Activated CD4-positive, alpha-beta T cell treated with anti-CD3 and anti-CD28 coated beads, Interleukin-2, amount 50 U/mL, for 16 hours (primary cell): ENCODE measurements around the gene BMX.

ENCODE experiments used
- DNase-seq: peaks from one replicate; pipeline ENCODE4 v3.0.0-alpha.2; 2020

Gene BMX

DNA sequence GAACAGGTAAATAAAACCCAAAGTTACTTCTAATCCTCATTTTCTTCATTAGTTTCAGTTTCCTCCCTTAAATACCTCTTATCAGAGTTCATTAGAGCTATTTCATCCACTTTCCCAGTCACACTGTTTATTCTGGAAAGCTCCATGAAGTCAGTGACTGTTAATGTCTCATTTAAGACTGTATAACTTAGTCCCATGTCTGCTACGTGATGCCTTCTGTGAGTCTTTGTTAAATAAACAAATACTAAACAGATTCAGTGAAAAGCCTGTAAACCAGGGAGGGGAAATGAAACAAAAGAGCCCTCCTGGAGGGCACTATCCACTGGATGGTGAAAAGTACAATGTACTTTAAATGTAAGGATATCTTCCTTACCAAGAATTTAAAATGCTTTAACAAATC is 75.4 kb downstream of the BMX start:
- no peak for DNase-seq

DNA sequence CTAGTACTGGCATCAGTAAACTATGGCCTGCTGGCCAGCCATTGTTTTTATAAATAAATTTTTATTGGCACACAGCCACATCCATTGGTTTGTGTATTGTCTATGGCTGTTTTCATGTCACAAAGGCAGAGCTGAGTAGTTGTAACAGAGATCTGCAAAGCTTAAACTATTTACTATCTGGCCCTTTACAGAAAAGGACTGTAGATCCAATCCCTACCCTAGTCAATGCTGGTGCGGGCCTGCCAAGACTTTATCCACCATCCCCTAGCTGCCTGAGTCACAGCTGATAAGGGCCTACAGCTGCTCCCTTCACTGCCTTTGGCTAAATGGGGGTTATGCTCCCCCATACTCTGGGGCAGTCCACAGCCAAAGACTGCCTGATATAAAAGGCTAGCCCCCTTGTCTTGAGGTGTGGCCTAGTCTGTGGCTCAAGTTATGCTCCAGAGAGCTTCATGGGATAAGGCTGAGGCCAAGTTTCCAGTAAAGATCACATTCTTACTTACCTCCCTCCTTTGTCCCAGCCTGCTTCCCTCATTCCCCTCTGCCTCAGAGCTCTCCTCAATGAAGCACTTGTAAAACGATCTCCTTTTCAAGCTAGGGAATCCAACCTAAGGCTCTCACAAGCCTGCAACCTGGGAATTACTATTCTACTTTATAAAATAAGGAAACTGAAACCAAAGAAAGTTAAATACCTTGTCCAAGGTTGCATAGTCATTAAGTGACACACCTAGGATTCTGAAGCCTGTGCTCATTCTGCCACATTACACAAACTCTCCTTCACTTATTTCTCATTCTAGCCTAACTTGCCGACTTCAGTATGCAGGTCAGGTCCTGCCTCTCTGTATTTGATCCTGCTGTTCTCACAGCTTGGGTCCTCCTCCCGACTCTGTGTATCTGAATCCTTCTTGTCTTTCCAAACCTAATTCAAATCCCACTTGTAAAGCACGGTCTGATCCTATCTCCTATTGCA is 79.5 kb downstream of the BMX start:
- no peak for DNase-seq

DNA sequence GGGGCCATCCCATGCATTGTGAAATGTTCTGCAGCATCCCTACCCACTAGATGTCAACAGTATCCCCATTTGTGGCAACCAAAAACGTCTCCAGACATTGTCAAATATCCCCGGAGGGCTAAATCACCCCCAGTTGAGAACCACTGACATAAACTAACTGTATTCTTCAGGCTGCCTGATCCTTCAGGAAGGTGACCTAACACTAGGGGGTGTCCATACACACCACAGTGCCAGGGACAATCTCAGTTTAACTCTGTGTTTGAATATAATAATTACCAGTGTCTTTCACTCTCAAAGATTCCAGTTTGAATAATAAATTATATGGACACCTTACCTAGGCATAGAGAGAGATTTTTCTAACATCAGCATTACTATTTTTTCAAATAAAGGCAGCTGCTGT is 93.8 kb downstream of the BMX start:
- DNase-seq = no peak

DNA sequence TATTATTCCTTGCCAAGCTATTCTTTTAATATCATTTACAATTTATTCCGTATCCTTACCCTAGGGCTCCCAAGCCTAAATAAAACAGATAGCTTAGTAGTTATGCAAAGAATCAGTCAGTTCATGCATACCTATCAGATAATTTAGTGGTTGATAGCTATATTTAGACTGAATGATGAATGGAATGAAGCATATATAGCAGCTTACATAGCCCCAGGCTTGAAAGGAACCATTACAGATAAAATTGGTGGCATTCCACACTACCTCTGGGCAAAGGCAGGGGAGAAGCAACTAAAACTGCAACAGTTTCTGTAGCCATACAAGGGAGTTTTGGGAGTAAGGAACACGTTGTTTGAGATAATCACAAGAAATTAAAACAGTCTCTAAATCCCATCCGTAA is 97.4 kb downstream of the BMX start:
- DNase-seq = no peak

DNA sequence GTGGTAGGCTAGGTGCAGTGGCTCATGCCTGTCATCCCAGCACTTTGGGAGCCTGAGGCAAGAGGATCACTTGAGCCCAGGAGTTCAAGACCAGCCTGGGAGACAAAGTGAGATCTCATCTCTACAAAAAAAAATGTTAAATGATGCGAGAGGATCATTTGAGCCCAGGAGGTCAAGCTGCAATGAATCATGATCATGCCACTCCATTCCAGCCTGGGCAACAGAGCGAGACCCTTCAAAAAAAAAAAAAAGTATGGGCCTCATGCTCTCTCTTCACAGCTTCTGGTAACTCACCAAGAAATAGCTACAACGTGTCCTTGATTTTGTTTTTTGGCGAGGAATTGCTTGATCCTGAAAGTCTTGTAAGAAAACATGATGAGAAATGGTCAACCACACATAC is 98.9 kb downstream of the BMX start:
- DNase-seq = no peak

DNA sequence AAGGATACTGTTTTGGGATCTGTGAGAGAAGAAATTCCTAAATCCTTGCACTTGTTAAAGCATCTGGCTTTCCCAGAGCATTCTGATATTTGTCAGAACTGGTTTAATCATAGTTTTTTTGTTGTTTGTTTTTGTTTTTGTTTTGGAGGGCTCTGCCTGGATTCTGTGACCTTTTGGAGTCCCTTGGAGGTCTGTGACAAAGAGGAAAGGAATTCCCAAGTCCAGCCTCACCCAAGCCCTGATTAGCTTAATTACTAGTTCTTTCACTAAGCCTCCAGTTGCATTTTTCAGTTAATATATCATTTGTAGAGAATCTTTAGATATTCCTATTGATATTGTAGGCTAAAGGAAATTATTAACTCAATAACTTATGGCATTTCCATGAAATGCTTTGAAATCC is 99.4 kb downstream of the BMX start:
- DNase-seq = no peak

DNA sequence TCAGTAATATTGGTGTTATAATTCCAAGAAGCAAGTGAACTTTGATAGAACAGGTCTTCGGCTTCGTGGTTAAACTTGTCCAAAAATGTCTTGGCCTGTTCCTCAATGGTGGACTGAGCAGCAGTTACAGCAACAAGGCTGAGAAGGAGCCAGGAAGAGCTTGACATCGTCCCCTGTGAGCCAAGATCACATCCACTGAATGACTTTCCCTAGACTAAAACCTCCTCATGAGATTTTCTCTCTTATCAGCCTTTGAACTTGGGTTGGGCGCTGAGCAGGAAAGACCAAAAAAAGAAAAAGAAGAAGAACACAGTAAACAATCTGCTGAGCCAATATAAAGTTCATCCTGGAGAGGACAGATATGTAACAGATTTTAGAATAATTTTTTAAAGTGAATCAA is 100.1 kb downstream of the BMX start, which contains the start of gene ACE2:
Gene ACE2 (minus strand): TSS at position 216 of the 400 bp plus-strand sequence. CDS start 49 bp downstream, at position 167.
- no peak for DNase-seq

DNA sequence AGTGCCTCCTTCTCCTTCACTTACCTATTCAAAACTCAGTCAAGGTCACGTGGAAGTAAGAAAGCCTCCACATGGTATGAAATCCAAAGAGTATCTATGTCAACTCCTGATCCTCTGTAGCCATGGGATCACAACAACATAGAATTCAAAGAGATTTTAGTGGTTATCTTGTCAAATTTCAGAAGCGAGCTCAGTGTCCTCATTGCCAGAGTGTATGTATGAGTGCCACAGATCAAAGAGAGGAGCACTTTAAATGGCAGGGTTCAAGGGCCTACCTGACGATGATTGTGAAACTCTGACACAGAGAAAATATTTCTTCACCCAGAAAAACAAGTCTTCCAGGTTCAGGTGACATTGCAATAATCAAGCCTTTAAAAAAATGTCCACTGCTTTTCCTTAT is 101.3 kb downstream of the BMX start:
- no peak for DNase-seq

DNA sequence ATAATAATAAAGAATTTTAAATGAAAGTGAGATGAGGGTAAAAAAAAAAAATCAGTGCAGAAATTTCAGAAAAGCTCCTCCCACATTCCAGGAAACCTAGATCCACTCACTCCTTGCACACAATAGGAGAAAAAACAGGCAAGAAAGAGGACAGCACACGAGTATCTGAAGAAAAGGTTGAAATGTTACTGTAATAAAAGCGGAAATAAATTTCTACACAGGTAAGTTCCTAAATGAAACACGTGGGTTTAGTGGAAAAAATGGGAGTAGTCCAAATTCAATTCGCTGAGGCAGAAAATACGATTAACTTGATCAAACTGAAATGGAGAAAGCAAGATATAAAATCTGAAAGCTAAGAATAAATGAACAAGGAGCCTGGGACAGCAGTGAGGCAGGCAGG is 102.2 kb downstream of the BMX start:
- no peak for DNase-seq

DNA sequence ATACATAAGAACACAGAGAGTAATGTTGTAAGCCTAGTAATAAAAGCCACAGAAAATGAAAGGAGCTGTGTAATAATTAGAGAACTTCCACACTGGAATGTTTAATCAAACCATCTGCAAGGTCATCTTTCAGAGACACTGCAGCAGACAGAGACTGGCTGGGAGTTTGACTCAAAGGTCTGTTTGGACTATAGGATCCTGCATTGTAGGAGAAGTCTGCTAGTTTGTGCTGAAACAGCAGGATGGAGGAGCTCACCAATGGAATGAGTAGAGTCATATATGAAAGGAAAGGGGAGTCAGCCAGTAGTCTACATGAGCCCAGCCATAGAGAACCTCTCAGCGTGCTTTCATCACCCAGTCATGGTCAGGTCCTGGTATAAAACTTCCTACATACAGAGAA is 104.6 kb downstream of the BMX start:
- DNase-seq = no peak
